K562 (cell line): ENCODE data around the gene ADGRA1.

Experiments used
- GTF2F1 ChIP-seq: IDR thresholded peaks from 2 replicates; pipeline ENCODE4 v1.6.1; 2011; ENCODE audit warnings: low read depth, low read length, improper control_type of control experiment
- ZNF124 ChIP-seq: sonication (generic); formaldehyde crosslinking; IDR thresholded peaks from 2 replicates; pipeline ENCODE4 v1.8.1; 2022; ENCODE audit warnings: missing genetic modification reagents

DNA sequence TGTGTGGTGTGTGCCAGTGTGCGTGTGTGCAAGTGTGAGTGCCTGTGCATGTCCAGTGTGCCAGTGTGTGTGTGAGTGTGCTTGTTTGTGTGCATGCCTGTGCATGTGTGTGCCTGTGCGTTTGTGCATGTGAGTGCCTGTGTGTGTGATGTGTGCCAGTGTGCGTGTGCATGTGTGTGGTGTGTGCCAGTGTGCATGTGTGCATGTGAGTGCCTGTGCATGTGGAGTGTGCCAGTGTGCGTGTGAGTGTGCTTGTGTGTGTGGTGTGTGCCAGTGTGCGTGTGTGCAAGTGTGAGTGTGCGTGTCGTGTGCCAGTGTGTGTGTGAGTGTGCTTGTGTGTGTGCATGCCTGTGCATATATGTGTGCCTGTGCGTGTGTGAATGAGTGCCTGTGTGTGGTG lies 33.8 kb downstream of the ADGRA1 start:
- TF ChIP-seq GTF2F1 (no peak), ZNF124 (no peak)
